Tibial nerve (tissue), 4 donors: ENCODE results near the gene CLIP1. TPM values are rescaled to one million over a fixed set of nuclear protein-coding genes. Genes with fewer than 3 reads are reported as not detected.

Source experiments
- DNase-seq, 2 donors: peaks; one replicate each; pipeline ENCODE4 v3.0.0-alpha.2; 2019; ENCODE audit warnings: low spot score in 2 of 2
- H3K27ac ChIP-seq, 4 donors: fragments of 200-600 bp; sonication (generic) in 3 of 4; one replicate each; pipeline ENCODE4 v1.5.1; 2017 to 2019; ENCODE audit warnings: mild to moderate bottlenecking in 1 of 4
- H3K27me3 ChIP-seq, 2 donors: fragments of 200-600 bp; sonication (generic) in 1 of 2; one replicate each; pipeline versions ENCODE4 v1.5.1 to v1.6.0; 2017 to 2019
- H3K36me3 ChIP-seq, 3 donors: fragments of 200-600 bp; sonication (generic); one replicate each; pipeline ENCODE4 v1.5.1; 2018 to 2019
- H3K4me1 ChIP-seq, 4 donors: fragments of 200-600 bp; sonication (generic) in 3 of 4; one replicate each; pipeline ENCODE4 v1.5.1; 2017 to 2019
- H3K4me3 ChIP-seq, 4 donors: fragments of 200-600 bp; sonication (generic) in 3 of 4; one replicate each; pipeline ENCODE4 v1.5.1; 2017 to 2019; ENCODE audit warnings: mild to moderate bottlenecking in 1 of 4, moderate library complexity in 1 of 4
- H3K9me3 ChIP-seq, 4 donors: fragments of 200-600 bp; sonication (generic) in 3 of 4; one replicate each; pipeline ENCODE4 v1.5.1; 2017 to 2019
- EP300 ChIP-seq, 2 donors: sonication (generic); formaldehyde crosslinking; IDR thresholded peaks; one replicate each; pipeline ENCODE4 v1.6.1; 2017; ENCODE audit warnings: antibody characterized with exemption in 2 of 2, mild to moderate bottlenecking in 1 of 2
- POLR2A ChIP-seq, 2 donors: fragments of 450-650 bp; IDR thresholded peaks; one replicate each; pipeline ENCODE4 v1.6.1; 2017; ENCODE audit warnings: antibody characterized with exemption in 2 of 2, mild to moderate bottlenecking in 2 of 2, moderate library complexity in 2 of 2
- WGBS, 2 donors: methylation state at CpG; one replicate each; pipeline ENCODE4 v1.1.5; 2018; 5-methylcytosine and 5-hydroxymethylcytosine counted together
- total RNA-seq, 4 donors: library from RNA; depleted of rRNA; stranded (reverse); fragments of >200 nt; gene quantifications; one replicate each; pipeline ENCODE4 v1.1.0, GENCODE V29; 2016
- TF ChIP-seq, protein P1 (sequence below), 5 experiments: fragments of 200-600 bp in 3 of 5; fragments of 450-650 bp in 2 of 5; sonication (generic) in 3 of 5; IDR thresholded peaks; one replicate each; pipeline ENCODE4 v1.5.1; 2016 to 2019; ENCODE audit warnings: antibody characterized with exemption in 5 of 5, mild to moderate bottlenecking in 3 of 5, moderate library complexity in 2 of 5

Gene CLIP1
- total RNA-seq, 4 donors from 2014 or later = 89.2 to 105 (median 90.9) TPM

DNA sequence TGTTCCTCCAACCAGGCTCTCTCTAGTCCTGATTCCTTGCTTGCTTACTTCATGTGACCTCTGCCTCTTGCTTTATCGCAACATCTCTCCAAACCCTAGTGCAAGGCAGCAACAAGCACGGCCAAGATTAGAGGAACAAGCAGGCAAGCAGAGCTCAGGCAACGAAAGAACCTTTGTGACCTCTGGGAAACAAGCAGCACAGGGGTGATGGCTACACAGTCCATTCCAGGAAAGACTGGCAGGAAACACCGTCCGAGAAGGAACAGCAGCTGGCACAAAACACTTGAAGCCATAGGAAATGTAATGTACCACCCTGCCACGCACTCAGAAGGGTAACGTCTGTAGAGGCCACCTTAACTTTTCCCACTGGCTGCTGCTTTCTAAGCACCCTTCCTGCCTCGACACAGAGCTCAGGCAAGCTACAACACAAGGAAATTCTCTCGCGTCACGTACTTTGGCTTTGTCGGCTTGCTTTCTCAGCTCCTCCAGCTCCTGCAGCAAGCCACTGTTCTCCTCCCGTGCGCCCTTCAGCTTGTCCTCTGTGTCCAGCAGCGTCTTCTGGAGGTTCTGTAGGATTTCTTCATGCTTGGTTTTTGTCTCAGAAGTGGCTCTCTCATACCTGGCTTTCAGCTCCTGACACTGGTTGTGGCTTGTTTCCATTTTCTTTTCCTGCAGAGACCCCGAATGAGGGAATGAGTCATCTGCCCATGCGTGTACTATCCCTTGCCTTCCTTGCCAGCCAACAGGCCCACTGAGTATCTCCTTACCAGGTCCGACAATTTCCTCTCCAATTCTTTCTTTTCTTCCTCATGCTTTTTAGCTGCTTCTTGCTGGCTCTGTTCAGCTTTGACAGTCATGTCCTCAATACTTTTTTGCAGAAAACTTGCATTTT is 94.7 kb downstream of the CLIP1 start:
- Histone ChIP-seq H3K27ac (peak overlapping the region in 1 of 4 donors; percentile 20), H3K9me3 (no peaks in the 10 kb centered on the region), H3K36me3 (peaks cover 0 to 88% (median 11%) of the 10 kb centered on the region in 3 donors), H3K4me1 (no peaks in the 10 kb centered on the region), H3K4me3 (no peak overlapping the region), H3K27me3 (no peaks in the 10 kb centered on the region)
- TF ChIP-seq EP300 (IDR thresholded peaks at IDR 0.05) (peak in 1 of 2 donors; percentile 36), POLR2A (IDR thresholded peaks at IDR 0.05) (no peak)
- WGBS, 2 donors = 76 to 84% methylated on average over 18 of the region's 18 CpGs
- no peak for DNase-seq

DNA sequence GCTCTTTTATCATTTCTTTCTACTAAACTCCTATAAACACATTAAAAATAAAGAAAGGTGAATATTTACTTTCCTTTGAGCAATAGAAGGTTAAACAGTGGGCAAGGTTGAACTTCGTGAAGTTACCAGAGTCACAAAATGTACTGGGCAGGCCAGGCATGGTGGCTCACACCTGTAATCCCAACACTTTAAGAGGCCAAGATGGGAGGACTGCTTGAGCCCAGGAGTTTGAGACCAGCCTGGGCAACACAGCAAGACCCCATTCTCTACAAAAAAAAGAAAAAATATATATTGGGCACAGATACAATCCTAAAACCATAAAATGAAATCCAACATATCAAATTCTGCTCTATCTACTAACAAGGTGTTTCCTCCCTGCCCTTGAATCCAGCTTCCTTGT is 95.5 kb downstream of the CLIP1 start:
- 67 to 76% methylated on average over 1 of the region's 1 CpG for WGBS, 2 donors
- no peaks in the 10 kb centered on the region for H3K4me1 ChIP-seq
- no peak for DNase-seq
- no peaks in the 10 kb centered on the region for H3K27me3 ChIP-seq
- H3K36me3 ChIP-seq = peaks cover 0 to 88% (median 11%) of the 10 kb centered on the region in 3 donors
- H3K4me3 ChIP-seq = no peak overlapping the region
- no peaks in the 10 kb centered on the region for H3K9me3 ChIP-seq
- H3K27ac ChIP-seq = no peak overlapping the region
- TF ChIP-seq POLR2A (IDR thresholded peaks at IDR 0.05) = no peak
- TF ChIP-seq, protein P1, sequence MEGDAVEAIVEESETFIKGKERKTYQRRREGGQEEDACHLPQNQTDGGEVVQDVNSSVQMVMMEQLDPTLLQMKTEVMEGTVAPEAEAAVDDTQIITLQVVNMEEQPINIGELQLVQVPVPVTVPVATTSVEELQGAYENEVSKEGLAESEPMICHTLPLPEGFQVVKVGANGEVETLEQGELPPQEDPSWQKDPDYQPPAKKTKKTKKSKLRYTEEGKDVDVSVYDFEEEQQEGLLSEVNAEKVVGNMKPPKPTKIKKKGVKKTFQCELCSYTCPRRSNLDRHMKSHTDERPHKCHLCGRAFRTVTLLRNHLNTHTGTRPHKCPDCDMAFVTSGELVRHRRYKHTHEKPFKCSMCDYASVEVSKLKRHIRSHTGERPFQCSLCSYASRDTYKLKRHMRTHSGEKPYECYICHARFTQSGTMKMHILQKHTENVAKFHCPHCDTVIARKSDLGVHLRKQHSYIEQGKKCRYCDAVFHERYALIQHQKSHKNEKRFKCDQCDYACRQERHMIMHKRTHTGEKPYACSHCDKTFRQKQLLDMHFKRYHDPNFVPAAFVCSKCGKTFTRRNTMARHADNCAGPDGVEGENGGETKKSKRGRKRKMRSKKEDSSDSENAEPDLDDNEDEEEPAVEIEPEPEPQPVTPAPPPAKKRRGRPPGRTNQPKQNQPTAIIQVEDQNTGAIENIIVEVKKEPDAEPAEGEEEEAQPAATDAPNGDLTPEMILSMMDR (IDR thresholded peaks at IDR 0.05) = no peak
- TF ChIP-seq EP300 (IDR thresholded peaks at IDR 0.05) = no peak

DNA sequence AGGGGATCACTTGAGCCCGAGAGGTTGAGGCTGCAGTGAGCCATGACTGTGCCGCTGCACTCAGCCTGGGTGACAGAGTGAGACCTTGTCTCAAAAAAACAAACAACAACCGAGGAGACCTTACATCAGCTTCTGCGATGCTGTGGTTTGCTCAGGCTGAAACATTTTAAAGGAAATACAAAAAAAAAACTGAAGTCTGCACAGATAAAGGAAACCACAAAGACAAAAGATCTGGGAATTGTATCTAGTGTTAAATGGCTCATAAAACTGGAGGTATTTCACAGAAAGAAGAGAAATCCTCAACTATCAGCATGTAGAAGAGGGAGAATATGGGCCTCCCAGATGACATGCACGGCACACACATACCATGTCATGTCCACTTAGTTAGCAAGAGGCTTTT is 95.9 kb downstream of the CLIP1 start:
- Histone ChIP-seq H3K9me3 (no peaks in the 10 kb centered on the region), H3K27ac (no peak overlapping the region), H3K36me3 (peaks cover 0 to 88% (median 11%) of the 10 kb centered on the region in 3 donors), H3K4me3 (no peak overlapping the region), H3K4me1 (no peaks in the 10 kb centered on the region), H3K27me3 (no peaks in the 10 kb centered on the region)
- WGBS, 2 donors = 85% methylated on average over 5 of the region's 5 CpGs
- TF ChIP-seq EP300 (IDR thresholded peaks at IDR 0.05) (no peak), POLR2A (IDR thresholded peaks at IDR 0.05) (no peak)
- TF ChIP-seq, protein P1 (IDR thresholded peaks at IDR 0.05) = no peak
- DNase-seq = no peak

DNA sequence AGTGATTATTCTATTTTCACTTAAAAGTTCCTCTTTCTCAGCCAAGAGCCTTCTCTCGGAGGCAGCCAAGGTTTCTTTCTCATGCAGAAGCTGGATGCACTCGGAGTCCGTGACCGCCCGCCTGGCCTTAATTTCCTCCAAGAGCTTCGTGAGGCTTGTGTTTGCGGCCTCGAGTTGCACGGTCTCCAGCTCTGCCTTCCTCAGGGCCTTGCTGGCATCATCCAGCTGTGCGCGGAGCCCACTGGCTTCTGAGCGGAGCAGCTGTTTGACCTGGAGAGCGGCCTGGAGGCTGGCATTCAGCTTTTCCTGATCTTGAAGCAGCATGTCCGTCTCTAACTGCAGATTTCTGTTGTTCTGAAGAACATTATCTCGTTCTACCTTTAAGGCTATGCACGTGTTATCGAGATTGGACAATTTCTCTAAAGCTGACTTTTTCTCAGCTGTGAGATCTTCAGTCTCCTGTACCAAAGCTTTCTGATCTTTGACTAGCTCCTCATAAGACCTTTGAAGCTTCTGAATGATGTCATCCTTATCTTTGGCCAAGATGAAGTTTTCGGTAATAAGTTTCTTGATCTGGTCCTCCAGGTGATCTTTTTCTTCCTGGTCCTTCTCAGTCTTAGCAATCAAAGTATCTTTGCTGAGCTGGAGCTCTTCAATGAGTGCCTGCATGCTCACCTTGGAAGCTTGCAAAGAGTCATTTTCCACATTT is 99.0 kb downstream of the CLIP1 start:
- Histone ChIP-seq H3K4me3 (no peak overlapping the region), H3K27ac (no peak overlapping the region), H3K9me3 (no peaks in the 10 kb centered on the region), H3K27me3 (no peaks in the 10 kb centered on the region), H3K4me1 (peaks cover 0 to 11% (median 6%) of the 10 kb centered on the region in 4 donors), H3K36me3 (peaks cover 0 to 78% (median 11%) of the 10 kb centered on the region in 3 donors)
- TF ChIP-seq, protein P1 (IDR thresholded peaks at IDR 0.05) = no peak
- TF ChIP-seq EP300 (IDR thresholded peaks at IDR 0.05) = no peak
- TF ChIP-seq POLR2A (IDR thresholded peaks at IDR 0.05) = no peak
- WGBS, 2 donors = 92 to 95% methylated on average over 18 of the region's 18 CpGs
- DNase-seq = no peak

DNA sequence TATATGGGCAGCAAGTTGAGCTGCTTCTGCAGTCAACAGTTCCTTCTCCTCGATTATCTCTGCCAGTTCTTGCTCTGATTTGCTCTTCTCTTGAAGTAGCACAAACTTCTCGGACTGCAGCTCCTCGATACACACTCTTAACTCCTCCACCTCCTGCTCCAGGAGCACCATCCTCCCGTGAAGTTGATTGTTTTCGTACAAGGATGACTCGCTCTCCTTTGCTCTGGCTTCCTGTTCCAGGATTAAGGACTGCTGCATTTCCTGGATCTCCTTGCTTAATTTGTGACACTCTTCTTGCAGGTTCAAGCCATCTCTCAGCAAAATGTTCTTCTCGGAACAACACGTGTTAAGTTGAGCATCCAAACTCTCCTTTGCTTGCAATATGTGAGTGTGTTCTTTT is 100.0 kb downstream of the CLIP1 start:
- H3K27me3 ChIP-seq = no peaks in the 10 kb centered on the region
- WGBS, 2 donors = 92 to 93% methylated on average over 8 of the region's 8 CpGs
- TF ChIP-seq POLR2A (IDR thresholded peaks at IDR 0.05) = no peak
- TF ChIP-seq, protein P1 (IDR thresholded peaks at IDR 0.05) = no peak
- TF ChIP-seq EP300 (IDR thresholded peaks at IDR 0.05) = no peak
- peaks cover 0 to 14% (median 9%) of the 10 kb centered on the region in 4 donors for H3K4me1 ChIP-seq
- peaks cover 0 to 78% (median 11%) of the 10 kb centered on the region in 3 donors for H3K36me3 ChIP-seq
- H3K9me3 ChIP-seq = no peaks in the 10 kb centered on the region
- no peak overlapping the region for H3K27ac ChIP-seq
- no peak for DNase-seq
- H3K4me3 ChIP-seq = no peak overlapping the region
